HepG2 (cell line): ENCODE measurements around the gene MOV10L1. TPM values are rescaled to one million over a fixed set of nuclear protein-coding genes. Genes with fewer than 3 reads are reported as not detected.

Experiments
- BCL6 ChIP-seq: IDR thresholded peaks from 2 replicates; pipeline ENCODE4 v1.6.1; 2016; ENCODE audit warnings: missing genetic modification reagents, missing compliant biosample characterization
- ELF3 ChIP-seq: IDR thresholded peaks from 2 replicates; pipeline ENCODE4 v1.6.1; 2016; ENCODE audit warnings: missing genetic modification reagents, missing compliant biosample characterization
- ETV5 ChIP-seq: IDR thresholded peaks from 2 replicates; pipeline ENCODE4 v1.6.1; 2018; ENCODE audit warnings: missing biosample characterization, missing genetic modification reagents, inconsistent platforms, borderline replicate concordance
- FOXA3 ChIP-seq: IDR thresholded peaks from 2 replicates; pipeline ENCODE4 v1.6.1; 2016; ENCODE audit warnings: missing genetic modification reagents, missing compliant biosample characterization
- HMG20B ChIP-seq: conservative IDR thresholded peaks from 2 replicates; pipeline ENCODE4 v1.6.1; 2016; ENCODE audit warnings: missing genetic modification reagents, missing compliant biosample characterization
- KLF16 ChIP-seq, 2 experiments: sonication (generic) in 1 of 2; formaldehyde crosslinking in 1 of 2; IDR thresholded peaks; 2 replicates each; pipeline versions ENCODE4 v1.6.1 to v1.8.0; 2016 to 2023; ENCODE audit warnings: missing genetic modification reagents in 2 of 2, missing compliant biosample characterization in 1 of 2
- MED1 ChIP-seq: sonication (generic); formaldehyde crosslinking; IDR thresholded peaks from 2 replicates; pipeline ENCODE4 v1.4.0; 2020; ENCODE audit warnings: missing genetic modification reagents
- MIER3 ChIP-seq: IDR thresholded peaks from 2 replicates; pipeline ENCODE4 v1.6.1; 2016; ENCODE audit warnings: missing compliant biosample characterization, borderline replicate concordance
- PAWR ChIP-seq: sonication (generic); formaldehyde crosslinking; IDR thresholded peaks from 2 replicates; pipeline ENCODE4 v1.4.0; 2020; ENCODE audit warnings: missing genetic modification reagents, mild to moderate bottlenecking, borderline replicate concordance
- RBFOX2 ChIP-seq: fragments of 200-400 bp; formaldehyde crosslinking; IDR thresholded peaks from 2 replicates; pipeline ENCODE4 v1.6.1; 2017; ENCODE audit warnings: low read depth, mild to moderate bottlenecking, low read length
- RCOR2 ChIP-seq: IDR thresholded peaks from 2 replicates; pipeline ENCODE4 v1.6.1; 2016; ENCODE audit warnings: missing biosample characterization, missing genetic modification reagents
- RXRB ChIP-seq: IDR thresholded peaks from 2 replicates; pipeline ENCODE4 v1.6.1; 2016; ENCODE audit warnings: borderline replicate concordance, missing genetic modification reagents, missing compliant biosample characterization
- SALL1 ChIP-seq: sonication (generic); formaldehyde crosslinking; IDR thresholded peaks from 2 replicates; pipeline ENCODE4 v1.8.0; 2022; ENCODE audit warnings: mild to moderate bottlenecking, missing genetic modification reagents
- SOX5 ChIP-seq: IDR thresholded peaks from 2 replicates; pipeline ENCODE4 v1.6.1; 2016; ENCODE audit warnings: borderline replicate concordance
- TEAD3 ChIP-seq: optimal IDR thresholded peaks from 2 replicates; pipeline ENCODE3; 2016; ENCODE audit warnings: borderline replicate concordance
- ZBTB3 ChIP-seq: sonication (generic); formaldehyde crosslinking; IDR thresholded peaks from 2 replicates; pipeline ENCODE4 v1.4.0; 2020; ENCODE audit warnings: low read depth, mild to moderate bottlenecking, moderate library complexity, missing genetic modification reagents, borderline replicate concordance
- ZNF205 ChIP-seq: IDR thresholded peaks from 2 replicates; pipeline ENCODE4 v1.6.1; 2018; ENCODE audit warnings: missing biosample characterization, missing genetic modification reagents
- ZNF670 ChIP-seq: sonication (generic); formaldehyde crosslinking; IDR thresholded peaks from 2 replicates; pipeline ENCODE4 v1.8.0; 2022; ENCODE audit warnings: mild to moderate bottlenecking, missing genetic modification reagents, borderline replicate concordance
- ZNF776 ChIP-seq: sonication (generic); formaldehyde crosslinking; IDR thresholded peaks from 2 replicates; pipeline ENCODE4 v1.4.0; 2020; ENCODE audit warnings: mild to moderate bottlenecking, missing genetic modification reagents
- polyA plus RNA-seq, 8 experiments: library from polyadenylated mRNA; depleted of rRNA in 3 of 8; stranded (reverse) in 7 of 8; unstranded in 1 of 8; fragments of >200 nt; fragmentation: Illumina TruSeq in 4 of 8; extraction: Trizol in 4 of 8; gene quantifications; 2 replicates each; pipeline versions ENCODE4 v1.2.1 to v1.2.3, GENCODE V29; 2011 to 2016; ENCODE audit warnings: low read depth in 4 of 8, missing spikeins in 1 of 8, mixed read lengths in 1 of 8; ENCODE audit not compliant: insufficient read depth in 1 of 8
- total RNA-seq, 5 experiments: library from RNA; depleted of rRNA; stranded (reverse); fragments of >200 nt; fragmentation: Illumina TruSeq; extraction: Trizol; gene quantifications; 2 replicates each; pipeline ENCODE4 v1.2.3, GENCODE V29; 2016; ENCODE audit warnings: low read depth in 1 of 5
- TF ChIP-seq, protein P1 (sequence below): sonication (generic); formaldehyde crosslinking; IDR thresholded peaks from 2 replicates; pipeline ENCODE4 v1.4.0; 2020; ENCODE audit warnings: missing genetic modification reagents
- TF ChIP-seq, protein P2 (sequence below): sonication (generic); formaldehyde crosslinking; IDR thresholded peaks from 2 replicates; pipeline ENCODE4 v1.8.0; 2022; ENCODE audit warnings: missing genetic modification reagents, mild to moderate bottlenecking, borderline replicate concordance
- TF ChIP-seq, protein P3 (sequence below): sonication (generic); formaldehyde crosslinking; IDR thresholded peaks from 2 replicates; pipeline ENCODE4 v1.4.0; 2020; ENCODE audit warnings: missing genetic modification reagents
- TF ChIP-seq, protein P4 (sequence below): IDR thresholded peaks from 2 replicates; pipeline ENCODE4 v1.6.1; 2016

MOV10L1 gene
- total and polyA plus RNA-seq, 2 of the 13 experiments (the other 11 are each of a cell fraction or from before 2014, with no cell fraction given), result 0.11 to 0.12 TPM

DNA sequence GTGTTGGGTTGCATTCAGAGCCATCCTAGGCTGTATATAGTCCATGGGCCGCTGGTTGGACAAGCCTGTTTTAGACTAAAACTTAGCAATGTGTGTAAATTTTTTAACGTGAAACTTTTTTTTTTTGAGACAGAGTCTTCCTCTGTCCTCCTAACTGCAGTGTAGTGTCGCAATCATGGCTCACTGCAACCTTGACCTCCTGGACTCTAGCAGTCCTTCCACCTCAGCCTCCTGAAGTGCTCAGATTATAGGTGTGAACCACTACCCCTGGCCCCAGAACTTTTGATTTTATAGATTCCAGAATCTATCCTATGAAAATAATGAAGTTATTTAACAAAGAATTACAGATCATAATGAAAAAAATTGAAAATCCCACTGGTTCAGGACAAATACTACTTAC lies 50.8 kb downstream of the MOV10L1 start (continued):
- 0 out of 4 replicates have a peak, but pooled peaks of 1 of the 2 experiments have one; percentile 57 for TF ChIP-seq KLF16 (CRISPR knock-in tag; IDR thresholded peaks at IDR 0.05)
- TF ChIP-seq BCL6 (CRISPR knock-in tag), result peak; percentile 47; the same call in 1 of the 2 replicates
- TF ChIP-seq MED1 (CRISPR knock-in tag), result peak; percentile 65
- 0 out of 2 replicates have a peak, but pooled peaks have one; percentile 26 for TF ChIP-seq MIER3
- TF ChIP-seq, protein P1, sequence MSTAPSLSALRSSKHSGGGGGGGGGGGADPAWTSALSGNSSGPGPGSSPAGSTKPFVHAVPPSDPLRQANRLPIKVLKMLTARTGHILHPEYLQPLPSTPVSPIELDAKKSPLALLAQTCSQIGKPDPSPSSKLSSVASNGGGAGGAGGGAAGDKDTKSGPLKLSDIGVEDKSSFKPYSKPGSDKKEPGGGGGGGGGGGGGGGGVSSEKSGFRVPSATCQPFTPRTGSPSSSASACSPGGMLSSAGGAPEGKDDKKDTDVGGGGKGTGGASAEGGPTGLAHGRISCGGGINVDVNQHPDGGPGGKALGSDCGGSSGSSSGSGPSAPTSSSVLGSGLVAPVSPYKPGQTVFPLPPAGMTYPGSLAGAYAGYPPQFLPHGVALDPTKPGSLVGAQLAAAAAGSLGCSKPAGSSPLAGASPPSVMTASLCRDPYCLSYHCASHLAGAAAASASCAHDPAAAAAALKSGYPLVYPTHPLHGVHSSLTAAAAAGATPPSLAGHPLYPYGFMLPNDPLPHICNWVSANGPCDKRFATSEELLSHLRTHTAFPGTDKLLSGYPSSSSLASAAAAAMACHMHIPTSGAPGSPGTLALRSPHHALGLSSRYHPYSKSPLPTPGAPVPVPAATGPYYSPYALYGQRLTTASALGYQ, result peak; percentile 60; the same call in 1 of the 2 replicates
- no peak for TF ChIP-seq ZNF205 (CRISPR knock-in tag)
- peak; percentile 54; the same call in 1 of the 2 replicates for TF ChIP-seq RCOR2 (CRISPR knock-in tag)
- no peak for TF ChIP-seq TEAD3 (CRISPR knock-in tag)
- peak; percentile 46 for TF ChIP-seq RXRB
- no peak for TF ChIP-seq PAWR (CRISPR knock-in tag)
- TF ChIP-seq HMG20B (CRISPR knock-in tag), result no peak
- no peak for TF ChIP-seq ZNF670 (CRISPR knock-in tag)
- TF ChIP-seq ETV5, result peak; percentile 35; the same call in 1 of the 2 replicates
- TF ChIP-seq, protein P2, sequence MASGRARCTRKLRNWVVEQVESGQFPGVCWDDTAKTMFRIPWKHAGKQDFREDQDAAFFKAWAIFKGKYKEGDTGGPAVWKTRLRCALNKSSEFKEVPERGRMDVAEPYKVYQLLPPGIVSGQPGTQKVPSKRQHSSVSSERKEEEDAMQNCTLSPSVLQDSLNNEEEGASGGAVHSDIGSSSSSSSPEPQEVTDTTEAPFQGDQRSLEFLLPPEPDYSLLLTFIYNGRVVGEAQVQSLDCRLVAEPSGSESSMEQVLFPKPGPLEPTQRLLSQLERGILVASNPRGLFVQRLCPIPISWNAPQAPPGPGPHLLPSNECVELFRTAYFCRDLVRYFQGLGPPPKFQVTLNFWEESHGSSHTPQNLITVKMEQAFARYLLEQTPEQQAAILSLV (CRISPR knock-in tag), result no peak
- TF ChIP-seq RBFOX2, result no peak
- TF ChIP-seq, protein P3, sequence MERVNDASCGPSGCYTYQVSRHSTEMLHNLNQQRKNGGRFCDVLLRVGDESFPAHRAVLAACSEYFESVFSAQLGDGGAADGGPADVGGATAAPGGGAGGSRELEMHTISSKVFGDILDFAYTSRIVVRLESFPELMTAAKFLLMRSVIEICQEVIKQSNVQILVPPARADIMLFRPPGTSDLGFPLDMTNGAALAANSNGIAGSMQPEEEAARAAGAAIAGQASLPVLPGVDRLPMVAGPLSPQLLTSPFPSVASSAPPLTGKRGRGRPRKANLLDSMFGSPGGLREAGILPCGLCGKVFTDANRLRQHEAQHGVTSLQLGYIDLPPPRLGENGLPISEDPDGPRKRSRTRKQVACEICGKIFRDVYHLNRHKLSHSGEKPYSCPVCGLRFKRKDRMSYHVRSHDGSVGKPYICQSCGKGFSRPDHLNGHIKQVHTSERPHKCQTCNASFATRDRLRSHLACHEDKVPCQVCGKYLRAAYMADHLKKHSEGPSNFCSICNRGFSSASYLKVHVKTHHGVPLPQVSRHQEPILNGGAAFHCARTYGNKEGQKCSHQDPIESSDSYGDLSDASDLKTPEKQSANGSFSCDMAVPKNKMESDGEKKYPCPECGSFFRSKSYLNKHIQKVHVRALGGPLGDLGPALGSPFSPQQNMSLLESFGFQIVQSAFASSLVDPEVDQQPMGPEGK (CRISPR knock-in tag), result peak; percentile 41; the same call in 1 of the 2 replicates
- no peak for TF ChIP-seq ZNF776
- TF ChIP-seq SOX5 (CRISPR knock-in tag), result peak; percentile 73; the same call in 1 of the 2 replicates
- peak; percentile 26; the same call in 1 of the 2 replicates for TF ChIP-seq ELF3
- peak; percentile 29; the same call in 1 of the 2 replicates for TF ChIP-seq FOXA3
- peak; percentile 92 for TF ChIP-seq ZBTB3
- peak; percentile 34; the same call in 1 of the 2 replicates for TF ChIP-seq SALL1 (CRISPR knock-in tag)
- TF ChIP-seq, protein P4, sequence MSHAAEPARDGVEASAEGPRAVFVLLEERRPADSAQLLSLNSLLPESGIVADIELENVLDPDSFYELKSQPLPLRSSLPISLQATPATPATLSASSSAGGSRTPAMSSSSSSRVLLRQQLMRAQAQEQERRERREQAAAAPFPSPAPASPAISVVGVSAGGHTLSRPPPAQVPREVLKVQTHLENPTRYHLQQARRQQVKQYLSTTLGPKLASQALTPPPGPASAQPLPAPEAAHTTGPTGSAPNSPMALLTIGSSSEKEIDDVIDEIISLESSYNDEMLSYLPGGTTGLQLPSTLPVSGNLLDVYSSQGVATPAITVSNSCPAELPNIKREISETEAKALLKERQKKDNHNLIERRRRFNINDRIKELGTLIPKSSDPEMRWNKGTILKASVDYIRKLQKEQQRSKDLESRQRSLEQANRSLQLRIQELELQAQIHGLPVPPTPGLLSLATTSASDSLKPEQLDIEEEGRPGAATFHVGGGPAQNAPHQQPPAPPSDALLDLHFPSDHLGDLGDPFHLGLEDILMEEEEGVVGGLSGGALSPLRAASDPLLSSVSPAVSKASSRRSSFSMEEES, result no peak
